Mucosa of descending colon (tissue), 3 donors: ENCODE results near the gene TMEM272. TPM values are rescaled to one million over a fixed set of nuclear protein-coding genes. Genes with fewer than 3 reads are reported as not detected.

ENCODE experiments used
- ATAC-seq: fragments of 200-7000 bp; cut with Tn5 transposase; one replicate; pipeline ENCODE4 v1.9.1; 2020; ENCODE audit warnings: mild to moderate bottlenecking, moderate library complexity
- DNase-seq, 3 donors: peaks; one replicate each; pipeline ENCODE4 v3.0.0-alpha.2; 2020
- H3K36me3 ChIP-seq: fragments of 200-600 bp; one replicate; pipeline ENCODE4 v1.8.0; 2021; ENCODE audit warnings: low read depth, mild to moderate bottlenecking
- H3K4me1 ChIP-seq: fragments of 200-600 bp; one replicate; pipeline ENCODE4 v1.8.0; 2021; ENCODE audit warnings: low read depth, mild to moderate bottlenecking
- H3K4me3 ChIP-seq: fragments of 200-600 bp; one replicate; pipeline ENCODE4 v1.8.0; 2021; ENCODE audit warnings: mild to moderate bottlenecking
- H3K9me3 ChIP-seq: fragments of 200-600 bp; one replicate; pipeline ENCODE4 v1.8.0; 2021; ENCODE audit warnings: mild to moderate bottlenecking
- intact Hi-C, 2 donors: fragments of 100-400 bp; cut with DNase I in 1 of 2; cut with micrococcal nuclease in 1 of 2; formaldehyde crosslinking; loops; one replicate each; pipeline versions ENCODE4 v1.11.0 to v1.11.1; 2022; cut with DNase I, micrococcal nuclease
- total RNA-seq, 3 donors: library from RNA; stranded (reverse); fragmentation: NEBNext Ultra II Directional in 2 of 3; extraction: Animal tissue kit (Norgen Biotek cat#: 25700) in 2 of 3; gene quantifications; one replicate each; pipeline versions ENCODE4 v1.2.1 to v1.2.4, GENCODE V29; 2021 to 2023
- TF ChIP-seq, protein P1 (sequence below): fragments of 200-600 bp; IDR thresholded peaks from one replicate; pipeline ENCODE4 v1.8.0; 2022; ENCODE audit warnings: antibody characterized with exemption, mild to moderate bottlenecking
- donor health status: DM: no; HTN: no; CAD: no; lungs with moderate emphysema.
- donor health status: DM: no; HTN: no; CAD: no.
- donor health status: DM: no; HTN: yes; CAD: no.

TMEM272 gene
- total RNA-seq, 3 donors from 2014 or later = 0.07 to 0.35 (median 0.29) TPM

- Histone ChIP-seq H3K36me3 (no peaks in the 10 kb centered on the region), H3K4me3 (no peak overlapping the region), H3K9me3 (no peaks in the 10 kb centered on the region), H3K4me1 (no peaks in the 10 kb centered on the region)
- no peak for DNase-seq
- intact Hi-C loops = no loop called here
- TF ChIP-seq, protein P1, sequence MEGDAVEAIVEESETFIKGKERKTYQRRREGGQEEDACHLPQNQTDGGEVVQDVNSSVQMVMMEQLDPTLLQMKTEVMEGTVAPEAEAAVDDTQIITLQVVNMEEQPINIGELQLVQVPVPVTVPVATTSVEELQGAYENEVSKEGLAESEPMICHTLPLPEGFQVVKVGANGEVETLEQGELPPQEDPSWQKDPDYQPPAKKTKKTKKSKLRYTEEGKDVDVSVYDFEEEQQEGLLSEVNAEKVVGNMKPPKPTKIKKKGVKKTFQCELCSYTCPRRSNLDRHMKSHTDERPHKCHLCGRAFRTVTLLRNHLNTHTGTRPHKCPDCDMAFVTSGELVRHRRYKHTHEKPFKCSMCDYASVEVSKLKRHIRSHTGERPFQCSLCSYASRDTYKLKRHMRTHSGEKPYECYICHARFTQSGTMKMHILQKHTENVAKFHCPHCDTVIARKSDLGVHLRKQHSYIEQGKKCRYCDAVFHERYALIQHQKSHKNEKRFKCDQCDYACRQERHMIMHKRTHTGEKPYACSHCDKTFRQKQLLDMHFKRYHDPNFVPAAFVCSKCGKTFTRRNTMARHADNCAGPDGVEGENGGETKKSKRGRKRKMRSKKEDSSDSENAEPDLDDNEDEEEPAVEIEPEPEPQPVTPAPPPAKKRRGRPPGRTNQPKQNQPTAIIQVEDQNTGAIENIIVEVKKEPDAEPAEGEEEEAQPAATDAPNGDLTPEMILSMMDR = no peak
- ATAC-seq = no peak
Observed at GRCh38 chr13:51883226-51883600, 38.2 kb upstream of the TMEM272 start.

DNA sequence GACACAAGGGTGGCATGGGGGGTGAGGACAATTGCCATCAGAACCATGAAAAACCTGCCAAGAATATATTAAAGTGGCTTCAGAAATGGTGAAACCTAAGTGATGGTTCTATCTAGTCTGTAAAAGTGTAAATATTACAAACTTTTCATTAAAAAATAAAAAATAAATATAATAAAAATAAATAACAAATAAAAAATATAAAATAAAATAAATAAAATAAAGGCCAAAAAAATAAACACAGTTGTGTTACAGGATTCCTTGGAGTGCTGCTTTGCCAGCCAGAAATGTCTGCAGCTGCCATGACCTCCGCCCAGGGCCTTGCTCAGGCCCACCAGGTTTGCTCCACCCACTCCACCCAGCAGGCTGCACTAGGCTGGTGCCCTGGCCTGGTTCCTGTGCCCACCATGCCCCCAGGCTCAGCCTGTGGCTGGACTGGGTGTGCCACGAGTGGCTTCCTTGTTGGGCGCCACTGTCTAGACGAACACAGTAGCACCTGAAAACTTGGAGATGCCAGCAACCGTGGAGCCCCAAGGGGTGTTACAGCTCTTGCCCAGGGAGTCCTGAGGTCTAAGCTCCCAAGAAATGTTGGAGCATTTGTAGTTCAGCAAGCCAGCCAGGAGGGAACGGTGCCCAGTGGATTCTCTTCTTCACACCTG is 37.7 kb upstream of the TMEM272 start:
- Histone ChIP-seq H3K4me1 (no peaks in the 10 kb centered on the region), H3K4me3 (no peak overlapping the region), H3K36me3 (no peaks in the 10 kb centered on the region), H3K9me3 (no peaks in the 10 kb centered on the region)
- DNase-seq (no peak), ATAC-seq (no peak)
- TF ChIP-seq, protein P1 = no peak
- intact Hi-C loops = no loop called here

DNA sequence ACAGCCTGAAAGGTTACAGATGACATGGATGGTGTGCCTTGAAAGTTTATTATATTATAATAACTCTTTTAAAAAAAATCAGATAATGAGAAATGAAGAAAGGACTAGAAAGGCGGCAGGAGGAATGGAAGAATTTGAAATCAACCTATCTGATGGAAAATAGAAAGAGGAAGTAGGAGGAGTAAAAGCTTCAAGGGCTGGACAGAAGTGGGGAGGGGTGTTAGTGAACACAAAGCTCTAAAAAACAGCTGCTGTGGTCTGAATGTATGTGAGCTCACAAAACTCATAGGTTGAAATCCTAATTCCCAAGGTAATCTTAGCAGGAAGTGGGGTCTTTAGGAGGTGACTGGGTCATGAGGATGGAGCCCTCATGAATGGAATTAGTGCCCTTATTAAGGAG is 36.3 kb upstream of the TMEM272 start:
- H3K36me3 ChIP-seq = no peaks in the 10 kb centered on the region
- intact Hi-C loops = no loop called here
- DNase-seq (no peak), ATAC-seq (no peak)
- no peaks in the 10 kb centered on the region for H3K9me3 ChIP-seq
- H3K4me1 ChIP-seq = no peaks in the 10 kb centered on the region
- TF ChIP-seq, protein P1 = no peak
- H3K4me3 ChIP-seq = no peak overlapping the region

DNA sequence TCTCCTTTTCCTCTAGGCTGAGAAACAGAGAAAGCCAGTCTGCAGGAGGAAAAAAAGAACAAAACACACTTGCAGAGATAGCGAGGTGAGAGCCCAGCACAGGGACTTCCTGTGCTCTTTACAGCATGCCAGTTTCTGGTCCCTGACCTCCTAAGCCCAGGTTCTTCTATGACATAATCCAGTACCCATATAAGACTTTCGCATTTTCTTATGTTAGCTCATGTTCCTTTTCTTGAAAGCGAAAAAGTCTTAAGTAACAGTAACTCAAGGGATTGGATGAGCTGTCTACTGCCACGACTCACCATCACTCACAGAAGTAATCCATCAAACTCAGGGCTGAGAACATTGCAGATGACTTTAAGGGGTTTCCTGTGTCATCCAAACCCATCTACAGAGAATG is 34.2 kb upstream of the TMEM272 start:
- no peaks in the 10 kb centered on the region for H3K36me3 ChIP-seq
- no peaks in the 10 kb centered on the region for H3K4me1 ChIP-seq
- no peak overlapping the region for H3K4me3 ChIP-seq
- TF ChIP-seq, protein P1 = no peak
- DNase-seq = no peak
- ATAC-seq = no peak
- no peaks in the 10 kb centered on the region for H3K9me3 ChIP-seq
- intact Hi-C loops = no loop called here

DNA sequence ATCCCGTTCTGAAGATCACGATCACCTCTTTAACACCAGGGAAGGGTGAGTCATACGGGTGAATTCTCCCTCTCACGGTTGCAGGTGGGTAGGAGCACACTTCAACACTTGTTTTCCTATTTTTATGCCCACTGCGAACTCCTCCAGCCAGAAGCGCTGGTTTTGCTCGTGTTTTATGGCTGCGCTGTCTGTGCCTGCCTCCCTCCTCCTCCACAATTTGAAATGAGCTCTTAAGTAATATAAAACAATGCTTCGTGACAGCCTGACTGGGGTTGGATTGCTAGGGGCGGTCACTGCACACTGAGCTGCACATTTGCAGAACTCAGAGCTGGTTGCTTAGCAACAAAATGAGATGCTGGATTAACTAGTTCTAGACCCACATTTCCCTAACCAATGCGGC is 29.7 kb upstream of the TMEM272 start:
- Histone ChIP-seq H3K4me3 (no peak overlapping the region), H3K4me1 (no peaks in the 10 kb centered on the region), H3K9me3 (no peaks in the 10 kb centered on the region), H3K36me3 (no peaks in the 10 kb centered on the region)
- intact Hi-C loops = no loop called here
- ATAC-seq (no peak), DNase-seq (no peak)
- TF ChIP-seq, protein P1 = no peak

GRCh38 chr13:51873837-51874236 is 28.9 kb upstream of the TMEM272 start:
- Histone ChIP-seq H3K4me3 (no peak overlapping the region), H3K9me3 (no peaks in the 10 kb centered on the region), H3K36me3 (no peaks in the 10 kb centered on the region), H3K4me1 (no peaks in the 10 kb centered on the region)
- ATAC-seq = no peak
- DNase-seq = no peak
- intact Hi-C loops = no loop called here
- TF ChIP-seq, protein P1 = no peak
